GM21786 (cell line): ENCODE measurements around the gene HOXD10.

ENCODE experiments used
- ATAC-seq: cut with Tn5 transposase; IDR thresholded peaks from one replicate; pipeline ENCODE4 v1.9.1; 2021; ENCODE audit not compliant: unreplicated experiment

HOXD10 gene

GRCh38 chr2:176160986-176161824 is 44.6 kb downstream of the HOXD10 start:
- ATAC-seq: no peak

GRCh38 chr2:176161825-176162626 is 45.4 kb downstream of the HOXD10 start:
- ATAC-seq: no peak

- no peak for ATAC-seq
Observed at GRCh38 chr2:176162911-176163671, 46.5 kb downstream of the HOXD10 start.

- no peak for ATAC-seq
Observed at GRCh38 chr2:176163672-176164056, 47.1 kb downstream of the HOXD10 start.

- no peak for ATAC-seq
Observed at GRCh38 chr2:176164201-176164600, 47.6 kb downstream of the HOXD10 start.

GRCh38 chr2:176164611-176165369 is 48.2 kb downstream of the HOXD10 start:
- ATAC-seq: no peak

- no peak for ATAC-seq
Observed at GRCh38 chr2:176165370-176166050, 48.9 kb downstream of the HOXD10 start.

- ATAC-seq: no peak
Observed at GRCh38 chr2:176166272-176166671, 49.7 kb downstream of the HOXD10 start.

GRCh38 chr2:176167398-176167797 is 50.8 kb downstream of the HOXD10 start:
- ATAC-seq: no peak

- no peak for ATAC-seq
Observed at GRCh38 chr2:176169181-176169580, 52.6 kb downstream of the HOXD10 start.
